Mucosa of stomach (tissue), 1 donor: Measurements from ENCODE around the gene SLC44A2.

ENCODE experiments used
- H3K27me3 ChIP-seq: one replicate; pipeline ENCODE4 v1.7.0; 2013; ENCODE audit warnings: mild to moderate bottlenecking, low read length; ENCODE audit not compliant: control insufficient read depth, insufficient read depth
- H3K36me3 ChIP-seq: one replicate; pipeline ENCODE4 v1.7.0; 2013; ENCODE audit warnings: low read length; ENCODE audit not compliant: control insufficient read depth, insufficient read depth
- H3K4me1 ChIP-seq: one replicate; pipeline ENCODE4 v1.7.0; 2013; ENCODE audit warnings: mild to moderate bottlenecking, low read length; ENCODE audit not compliant: control insufficient read depth, insufficient read depth
- H3K4me3 ChIP-seq: one replicate; pipeline ENCODE4 v1.7.0; 2013; ENCODE audit warnings: low read length
- H3K9ac ChIP-seq: one replicate; pipeline ENCODE4 v1.7.0; 2013; ENCODE audit warnings: mild to moderate bottlenecking, low read length, moderate library complexity
- H3K9me3 ChIP-seq: one replicate; pipeline ENCODE4 v1.7.0; 2013; ENCODE audit warnings: mild to moderate bottlenecking, low read length, moderate library complexity; ENCODE audit not compliant: control insufficient read depth
- donor health status: Pancreatic carcinoma.

The SLC44A2 gene

DNA sequence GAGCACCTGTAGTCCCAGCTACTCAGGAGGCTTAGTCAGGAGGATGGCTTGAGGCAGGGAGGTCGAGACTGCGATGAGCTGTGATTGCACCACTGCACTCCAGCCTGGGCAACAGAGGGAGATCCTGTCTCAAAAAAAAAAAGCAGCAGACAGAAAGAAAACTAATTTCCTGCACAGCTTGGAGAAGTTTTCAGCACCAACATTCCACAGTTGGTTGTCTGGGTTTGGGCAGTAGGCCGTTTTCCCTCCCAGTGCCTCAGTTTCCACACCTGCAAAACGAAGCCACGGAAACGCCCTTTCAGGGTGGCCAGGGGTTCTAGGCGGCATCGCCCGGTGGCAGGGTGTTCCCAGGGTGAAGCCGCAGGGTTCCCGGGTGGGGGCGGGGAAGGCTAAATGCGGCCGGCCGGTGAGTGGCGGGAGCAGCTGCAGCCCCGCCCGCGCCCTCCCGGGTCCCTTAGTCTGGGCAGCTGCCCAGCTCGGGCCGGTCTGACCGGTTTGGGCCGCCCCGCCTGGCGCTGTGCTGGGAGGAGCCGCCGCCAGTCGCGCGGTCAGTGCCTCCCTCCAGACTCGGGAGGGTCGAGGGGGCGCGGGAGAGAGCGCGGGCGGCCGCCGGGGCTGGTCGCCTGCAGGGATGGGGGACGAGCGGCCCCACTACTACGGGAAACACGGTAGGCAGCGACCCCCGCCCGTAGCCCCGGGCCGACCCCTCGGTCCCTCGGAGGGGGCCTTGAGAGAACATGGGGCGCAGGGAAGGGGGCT is at the start of gene SLC44A2:
SLC44A2 (plus strand) TSS at position 551 of the 759 bp plus-strand sequence; CDS start at position 632, 81 bp downstream.
- Histone ChIP-seq H3K9me3 (no peaks in the 10 kb centered on the region), H3K9ac (peak within 1 kb of the TSS; percentile 94), H3K4me3 (peak within 1 kb of the TSS; percentile 42), H3K27me3 (no peaks in the 10 kb centered on the region), H3K4me1 (peaks cover 32% of the 10 kb centered on the region), H3K36me3 (no peaks in the 10 kb centered on the region)

DNA sequence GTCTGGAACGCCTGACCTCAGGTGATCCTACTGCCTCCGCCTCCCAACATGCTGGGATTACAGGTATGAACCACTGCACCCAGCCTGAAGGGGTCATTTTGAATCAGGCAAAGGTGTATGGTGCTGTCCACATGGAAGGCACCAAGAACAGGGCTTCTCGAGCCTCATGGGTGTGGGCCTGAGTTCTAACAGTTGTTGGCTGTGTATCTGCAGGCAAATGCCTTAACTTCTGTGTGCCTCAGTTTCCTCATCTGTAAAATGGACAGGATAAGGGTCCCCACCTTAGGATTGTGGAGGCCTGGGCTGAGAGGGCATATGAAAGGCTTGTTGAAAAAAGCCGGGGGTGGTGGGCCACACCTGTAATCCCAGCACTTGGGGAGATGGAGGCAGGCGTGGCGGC is 47.4 kb upstream of the SLC44A2 start:
- Histone ChIP-seq H3K27me3 (no peaks in the 10 kb centered on the region), H3K36me3 (peaks cover 4% of the 10 kb centered on the region)

DNA sequence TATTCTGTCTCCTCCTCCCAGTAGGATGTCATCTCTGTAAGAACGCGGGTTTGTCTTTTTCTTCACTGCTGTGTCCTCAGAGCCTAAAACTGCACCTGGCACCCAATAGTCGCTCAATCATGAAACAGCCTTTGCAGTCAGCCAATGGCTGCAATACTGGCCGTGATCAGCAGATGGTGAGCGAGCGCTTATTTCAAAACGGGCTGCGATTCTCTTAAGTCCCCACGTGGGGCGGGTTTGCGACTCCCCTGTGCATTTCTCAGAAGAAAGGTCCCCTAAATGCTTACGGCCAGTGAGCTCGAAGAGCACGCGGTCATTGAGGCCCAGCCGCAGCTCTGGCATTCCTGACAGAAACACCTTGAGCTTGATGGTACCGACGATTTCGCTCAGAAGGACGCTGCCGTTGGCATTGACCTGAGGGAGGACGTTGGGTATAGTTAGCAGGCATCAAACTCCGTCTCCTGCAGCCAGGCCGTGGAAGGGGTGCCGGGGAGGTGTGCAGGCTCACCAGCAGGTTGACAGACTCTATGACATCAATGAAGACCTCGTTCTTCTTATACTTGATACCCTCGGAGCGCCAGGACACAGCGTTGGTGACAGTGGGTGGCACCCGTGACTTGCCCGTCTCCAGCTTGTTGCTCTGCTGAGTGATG is 44.2 kb upstream of the SLC44A2 start:
- Histone ChIP-seq H3K4me3 (no peak overlapping the region), H3K27me3 (no peaks in the 10 kb centered on the region), H3K4me1 (peaks cover 5% of the 10 kb centered on the region), H3K36me3 (peaks cover 4% of the 10 kb centered on the region), H3K9ac (no peak overlapping the region), H3K9me3 (no peaks in the 10 kb centered on the region)

More for the DNA sequence above, 47.4 kb upstream of the SLC44A2 start:
- H3K9ac ChIP-seq, result no peak overlapping the region
- no peak overlapping the region for H3K4me3 ChIP-seq
- peaks cover 5% of the 10 kb centered on the region for H3K4me1 ChIP-seq
- no peaks in the 10 kb centered on the region for H3K9me3 ChIP-seq

DNA sequence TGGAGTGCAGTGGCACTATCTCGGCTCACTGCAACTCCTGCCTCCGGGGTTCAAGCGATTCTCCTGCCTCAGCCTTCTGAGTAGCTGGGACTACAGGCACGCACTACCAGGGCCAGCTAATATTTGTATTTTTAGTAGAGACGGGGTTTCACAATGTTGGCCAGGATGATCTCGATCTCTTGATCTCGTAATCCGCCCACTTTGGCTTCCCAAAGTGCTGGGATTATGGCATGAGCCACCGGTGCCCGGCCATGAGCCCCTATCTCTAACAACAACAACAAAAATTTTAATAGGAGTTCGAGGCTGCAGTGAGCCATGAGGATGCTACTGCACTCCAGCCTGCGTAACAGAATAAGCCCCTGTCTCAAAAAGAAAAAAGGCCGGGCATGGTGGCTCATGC is 43.3 kb upstream of the SLC44A2 start:
- Histone ChIP-seq H3K9me3 (no peaks in the 10 kb centered on the region), H3K36me3 (peaks cover 4% of the 10 kb centered on the region)

DNA sequence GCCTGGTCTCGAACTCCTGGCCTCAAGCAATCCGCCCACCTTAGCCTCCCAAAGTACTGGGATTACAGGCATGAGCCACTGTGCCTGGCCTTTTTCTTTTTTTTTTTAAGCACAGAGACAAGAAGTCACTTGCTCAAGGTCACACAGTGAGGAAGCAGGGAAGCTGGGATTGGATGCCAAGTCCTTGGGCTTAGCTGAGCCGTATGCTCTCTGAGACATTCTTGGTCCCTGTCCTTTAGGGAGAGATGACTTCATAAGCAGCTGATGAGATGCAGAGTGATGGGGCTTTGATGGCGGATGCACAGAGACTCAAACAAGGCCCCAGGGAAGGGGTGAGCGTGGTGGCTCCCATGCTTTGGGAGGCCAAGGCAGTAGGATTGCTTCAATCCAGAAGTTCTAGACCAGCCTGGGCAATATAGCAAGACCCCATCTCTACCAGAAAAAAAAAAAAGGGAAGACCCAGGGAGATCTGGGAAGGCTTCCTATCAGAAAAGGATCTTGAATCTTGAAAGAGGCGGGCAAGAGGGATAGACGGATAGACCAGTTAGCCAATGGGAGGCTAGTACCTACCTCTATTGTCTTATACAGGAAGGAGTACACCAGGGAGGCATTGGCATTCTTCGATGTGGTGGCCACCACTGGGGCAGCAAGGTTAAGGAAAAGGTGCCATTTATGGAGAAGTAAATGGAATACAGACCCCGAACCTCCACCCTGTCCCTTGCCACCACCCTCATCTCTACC is 42.1 kb upstream of the SLC44A2 start:
- no peak overlapping the region for H3K9ac ChIP-seq
- peaks cover 5% of the 10 kb centered on the region for H3K4me1 ChIP-seq
- H3K9me3 ChIP-seq, result no peaks in the 10 kb centered on the region
- H3K36me3 ChIP-seq, result peaks cover 4% of the 10 kb centered on the region
- H3K27me3 ChIP-seq, result no peaks in the 10 kb centered on the region
- H3K4me3 ChIP-seq, result no peak overlapping the region

More for the DNA sequence above, 43.3 kb upstream of the SLC44A2 start:
- no peak overlapping the region for H3K4me3 ChIP-seq
- no peak overlapping the region for H3K9ac ChIP-seq
- H3K4me1 ChIP-seq, result peaks cover 5% of the 10 kb centered on the region
- no peaks in the 10 kb centered on the region for H3K27me3 ChIP-seq

DNA sequence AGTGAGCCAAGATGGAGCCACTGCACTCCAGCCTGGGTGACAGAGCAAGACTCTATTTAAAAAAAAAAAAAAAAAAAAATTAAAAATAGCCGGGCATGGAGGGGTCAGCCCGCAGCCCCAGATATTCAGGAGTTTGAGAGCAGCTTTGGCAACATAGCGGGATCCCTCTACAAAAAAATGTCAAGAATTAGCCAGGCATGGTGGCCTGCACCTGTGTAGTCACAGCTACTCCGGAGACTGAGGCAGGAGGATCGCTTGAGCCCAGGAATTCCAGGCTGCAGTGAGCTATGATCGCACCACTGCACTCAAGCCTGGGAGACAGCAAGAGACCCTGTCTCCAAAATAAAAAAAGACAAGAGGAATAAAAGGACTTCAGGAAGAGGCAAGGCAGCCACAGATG is 39.0 kb upstream of the SLC44A2 start:
- Histone ChIP-seq H3K27me3 (no peaks in the 10 kb centered on the region), H3K9ac (peak overlapping the region; percentile 88), H3K4me3 (peak overlapping the region; percentile 67), H3K36me3 (peaks cover under 1% of the 10 kb centered on the region), H3K9me3 (no peaks in the 10 kb centered on the region), H3K4me1 (no peaks in the 10 kb centered on the region)

DNA sequence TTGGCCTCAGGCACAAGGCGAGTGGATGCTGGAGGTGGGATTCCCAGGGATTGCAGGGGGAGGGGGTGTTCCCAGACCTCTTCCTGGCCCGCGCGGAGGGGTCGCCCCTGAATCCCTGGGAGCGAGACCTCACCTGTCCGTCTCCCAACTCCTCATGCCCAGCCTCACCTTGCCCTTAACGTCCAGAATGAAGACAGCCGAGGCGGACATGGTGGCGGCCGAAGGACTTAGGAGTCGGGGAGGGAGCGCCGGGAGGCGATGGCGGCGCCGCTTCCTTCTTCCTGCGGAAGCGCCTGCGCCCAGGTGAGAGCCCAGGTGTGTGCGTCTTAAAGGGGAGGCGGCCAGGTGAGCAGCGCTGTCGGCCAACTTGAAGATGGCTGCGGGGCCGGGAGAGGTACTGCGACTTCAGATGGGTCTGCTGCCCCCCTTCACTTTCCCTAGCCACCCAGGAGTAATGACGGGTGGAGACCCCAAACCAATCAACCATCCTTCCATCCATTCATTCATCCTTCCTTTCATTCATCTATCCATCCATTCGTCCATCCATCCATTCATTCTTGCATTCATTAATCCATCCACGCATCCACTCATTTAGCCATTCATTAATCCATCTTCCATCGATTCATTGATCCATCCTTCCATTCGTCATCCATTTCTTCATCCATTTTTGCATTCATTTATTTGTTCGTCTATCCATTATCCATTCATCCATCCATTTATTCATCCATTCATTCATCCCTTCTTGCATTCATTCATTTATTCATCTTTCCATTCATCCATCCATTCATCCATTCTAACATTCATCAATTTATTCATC is 38.1 kb upstream of the SLC44A2 start, which contains the start of gene AP1M2:
AP1M2 (minus strand) TSS at position 291 of the 817 bp plus-strand sequence; CDS start at position 210, 81 bp downstream.
- H3K9me3 ChIP-seq, result no peaks in the 10 kb centered on the region
- H3K4me3 ChIP-seq, result peak within 1 kb of the TSS; percentile 67
- H3K27me3 ChIP-seq, result no peaks in the 10 kb centered on the region
- H3K9ac ChIP-seq, result peak within 1 kb of the TSS; percentile 88
- no peaks in the 10 kb centered on the region for H3K4me1 ChIP-seq
- H3K36me3 ChIP-seq, result no peaks in the 10 kb centered on the region

DNA sequence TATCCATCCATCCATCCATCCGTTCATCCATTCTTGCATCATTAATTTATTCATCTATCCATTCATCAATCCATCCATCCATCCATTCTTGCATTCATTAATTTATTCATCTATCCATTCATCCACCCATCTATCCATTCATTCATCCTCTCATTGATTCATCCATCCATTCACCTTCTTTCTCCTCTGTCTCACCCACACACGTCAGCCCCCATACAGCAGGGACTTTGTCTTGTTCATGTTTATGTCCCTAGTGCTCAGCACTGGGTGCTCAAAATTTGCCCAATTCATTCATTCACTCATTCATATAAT is 37.6 kb upstream of the SLC44A2 start:
- Histone ChIP-seq H3K4me3 (no peak overlapping the region), H3K4me1 (no peaks in the 10 kb centered on the region), H3K36me3 (no peaks in the 10 kb centered on the region), H3K9ac (no peak overlapping the region), H3K9me3 (no peaks in the 10 kb centered on the region), H3K27me3 (no peaks in the 10 kb centered on the region)

DNA sequence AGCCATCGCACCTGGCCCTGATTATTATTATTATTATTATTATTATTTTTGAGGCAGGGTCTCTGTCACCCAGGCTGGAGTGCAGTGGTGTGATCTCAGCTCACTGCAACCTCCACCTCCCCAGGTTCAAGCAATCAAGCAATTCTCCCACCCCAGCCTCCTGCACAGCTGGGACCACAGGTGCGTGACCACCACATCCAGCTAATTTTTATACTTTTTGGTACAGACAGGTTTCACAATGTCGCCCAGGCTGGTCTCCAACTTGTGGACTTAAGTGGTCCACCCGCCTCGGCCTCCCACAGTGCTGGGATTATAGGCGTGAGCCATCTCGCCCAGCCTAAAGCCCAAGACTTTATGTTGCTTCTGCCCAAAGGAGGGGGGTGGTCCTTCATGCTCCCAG is 32.2 kb upstream of the SLC44A2 start:
- H3K4me1 ChIP-seq, result no peaks in the 10 kb centered on the region
- no peaks in the 10 kb centered on the region for H3K36me3 ChIP-seq
- H3K9me3 ChIP-seq, result no peaks in the 10 kb centered on the region
- H3K9ac ChIP-seq, result no peak overlapping the region
- H3K27me3 ChIP-seq, result no peaks in the 10 kb centered on the region
- H3K4me3 ChIP-seq, result no peak overlapping the region

DNA sequence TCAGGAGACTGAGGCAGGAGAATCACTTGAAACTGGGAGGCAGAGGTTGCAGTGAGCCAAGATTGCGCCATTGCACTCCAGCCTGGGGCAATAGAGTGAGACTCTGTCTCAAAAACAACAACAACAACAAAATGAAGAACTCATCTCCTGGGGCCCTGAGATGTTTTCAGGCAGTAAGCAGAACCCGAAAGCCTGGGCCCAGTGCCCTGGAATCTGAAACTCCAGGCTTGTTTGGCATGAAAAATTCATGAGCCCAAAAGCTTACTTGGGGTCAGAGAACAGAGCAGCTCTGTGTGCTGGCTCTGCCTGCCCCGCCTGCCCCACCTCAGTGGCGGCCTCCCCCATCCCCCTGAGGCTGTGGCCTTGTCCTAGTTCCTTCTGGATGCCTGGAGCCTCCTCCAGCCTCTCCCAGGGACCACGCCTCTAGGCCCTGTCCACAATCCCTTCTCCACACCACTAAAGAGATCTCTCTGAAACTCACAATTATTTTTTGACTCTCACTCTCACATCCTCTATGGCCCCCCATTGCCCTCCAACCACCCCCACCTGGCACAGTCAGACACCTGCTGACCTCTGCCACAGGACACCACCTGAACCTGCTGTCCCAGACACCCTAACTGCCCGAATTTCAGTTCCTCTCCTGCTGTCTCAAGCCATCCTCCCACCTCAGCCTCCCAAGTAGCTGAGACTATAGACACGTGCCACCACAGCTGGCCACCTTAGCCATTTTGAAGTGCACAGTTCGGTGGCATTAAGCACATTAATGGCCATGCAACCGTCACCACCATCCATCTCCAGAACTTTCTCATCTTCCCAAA is 31.3 kb upstream of the SLC44A2 start:
- Histone ChIP-seq H3K9ac (no peak overlapping the region), H3K4me3 (no peak overlapping the region), H3K27me3 (no peaks in the 10 kb centered on the region), H3K4me1 (no peaks in the 10 kb centered on the region), H3K36me3 (no peaks in the 10 kb centered on the region), H3K9me3 (no peaks in the 10 kb centered on the region)

DNA sequence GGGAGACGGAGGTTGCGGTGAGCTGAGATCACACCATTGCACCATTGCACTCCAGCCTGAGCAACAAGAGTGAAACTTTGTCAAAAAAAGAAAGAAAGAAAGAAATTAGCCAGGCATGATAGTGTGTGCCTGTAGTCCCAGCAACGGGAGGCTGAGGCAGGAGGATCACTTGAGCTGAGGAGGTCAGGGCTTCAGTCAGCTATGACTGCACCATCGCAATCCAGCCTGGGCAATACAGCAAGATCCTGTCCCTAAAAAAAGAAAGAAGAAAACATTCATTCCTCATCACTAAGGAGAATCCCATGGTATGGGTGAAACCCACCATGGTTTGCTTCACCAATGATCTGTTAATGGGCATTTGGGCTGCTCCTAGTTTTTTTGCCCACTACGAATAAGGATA is 25.2 kb upstream of the SLC44A2 start:
- Histone ChIP-seq H3K36me3 (no peaks in the 10 kb centered on the region), H3K27me3 (no peaks in the 10 kb centered on the region), H3K9ac (no peak overlapping the region), H3K4me3 (no peak overlapping the region), H3K9me3 (no peaks in the 10 kb centered on the region), H3K4me1 (peaks cover 24% of the 10 kb centered on the region)
